GDM1 (cell line): ENCODE data around the gene CACNA2D3.

Source experiments
- DNase-seq: peaks from one replicate; lab custom pipeline; 2025; lab: John Stamatoyannopoulos, UW

CACNA2D3 gene

GRCh38 chr3:54876694-54877093 lies 754.3 kb downstream of the CACNA2D3 start:
- DNase-seq = no peak

GRCh38 chr3:54877730-54878129 lies 755.4 kb downstream of the CACNA2D3 start:
- no peak for DNase-seq

- no peak for DNase-seq
These were observed 755.8 kb downstream of the CACNA2D3 start for GRCh38 chr3:54878145-54878544.

- no peak for DNase-seq
These were observed 759.9 kb downstream of the CACNA2D3 start for GRCh38 chr3:54882129-54882833.

- no peak for DNase-seq
These were observed 765.8 kb downstream of the CACNA2D3 start for GRCh38 chr3:54888162-54888561.

- no peak for DNase-seq
These were observed 766.5 kb downstream of the CACNA2D3 start for GRCh38 chr3:54888873-54889272.

GRCh38 chr3:54889731-54890130 lies 767.4 kb downstream of the CACNA2D3 start:
- no peak for DNase-seq

- DNase-seq = no peak
These were observed 769.2 kb downstream of the CACNA2D3 start for GRCh38 chr3:54891540-54891897.

- DNase-seq = no peak
These were observed 769.8 kb downstream of the CACNA2D3 start for GRCh38 chr3:54892168-54892567.

- DNase-seq = no peak
These were observed 773.3 kb downstream of the CACNA2D3 start for GRCh38 chr3:54895613-54896012.

GRCh38 chr3:54897028-54897711 lies 774.8 kb downstream of the CACNA2D3 start:
- DNase-seq = no peak

GRCh38 chr3:54899273-54899672 lies 776.9 kb downstream of the CACNA2D3 start:
- DNase-seq = no peak

- no peak for DNase-seq
These were observed 778.7 kb downstream of the CACNA2D3 start for GRCh38 chr3:54900838-54901591.

GRCh38 chr3:54901906-54902685 lies 779.7 kb downstream of the CACNA2D3 start:
- DNase-seq = no peak

GRCh38 chr3:54905261-54905888 lies 783.0 kb downstream of the CACNA2D3 start:
- no peak for DNase-seq

- DNase-seq = no peak
These were observed 783.6 kb downstream of the CACNA2D3 start for GRCh38 chr3:54905920-54906319.

- no peak for DNase-seq
These were observed 784.4 kb downstream of the CACNA2D3 start for GRCh38 chr3:54906763-54907162.

- no peak for DNase-seq
These were observed 786.8 kb downstream of the CACNA2D3 start for GRCh38 chr3:54909191-54909590.

- DNase-seq = no peak
These were observed 791.8 kb downstream of the CACNA2D3 start for GRCh38 chr3:54914180-54914579.

GRCh38 chr3:54915181-54915580 lies 792.8 kb downstream of the CACNA2D3 start:
- DNase-seq = no peak

GRCh38 chr3:54915976-54916375 lies 793.6 kb downstream of the CACNA2D3 start:
- DNase-seq = no peak

- DNase-seq = no peak
These were observed 794.4 kb downstream of the CACNA2D3 start for GRCh38 chr3:54916732-54917131.
